ENCODE measurements around the gene GALNT18. TPM values are rescaled to one million over a fixed set of nuclear protein-coding genes. Genes with fewer than 3 reads are reported as not detected.

GALNT18 gene
- total and polyA plus RNA-seq, 2 donors (not counting 3 experiments of a cell fraction or from before 2014, with no cell fraction given) = 0.17 to 0.18 TPM

GRCh38 chr11:11594162-11594561 lies 27.6 kb downstream of the GALNT18 start:
- H4K20me1 ChIP-seq (replicated peaks; ENCODE audit: control insufficient read depth, extremely low read depth, insufficient read depth, low read length) = no peaks in the 10 kb centered on the region
- intact Hi-C loops (cut with micrococcal nuclease) = no loop called here
- DNase-seq (ENCODE audit: low read depth, low spot score) (no peak), FAIRE-seq (no peak)
- no peaks in the 10 kb centered on the region for H3K27me3 ChIP-seq (ENCODE audit: control insufficient read depth in 2 of 2, insufficient read depth in 2 of 2, low read length in 2 of 2)
- BruUV-seq (replicated peaks) = no TSS peak
- TF ChIP-seq CTCF (IDR thresholded peaks at IDR 0.05; ENCODE audit: extremely low read depth in 1 of 2, insufficient read depth in 1 of 2, low read depth in 1 of 2, low read length in 2 of 2) = no peak
- TF ChIP-seq MYC (IDR thresholded peaks at IDR 0.05; ENCODE audit: low read depth, low read length) = no peak
- TF ChIP-seq POLR2A (IDR thresholded peaks at IDR 0.05; ENCODE audit: low read depth, low read length) = no peak
- H3K79me2 ChIP-seq (ENCODE audit: control insufficient read depth, insufficient read depth, low read length) = no peaks in the 10 kb centered on the region
- H3K4me3 ChIP-seq (replicated peaks in 1 of 3; ENCODE audit: insufficient read depth in 1 of 3, low read depth in 1 of 3, low read length in 3 of 3) = no peak overlapping the region
- no peak overlapping the region for H3K9ac ChIP-seq (replicated peaks; ENCODE audit: extremely low read depth, insufficient read depth, low read length)
- no peaks in the 10 kb centered on the region for H3K9me1 ChIP-seq (replicated peaks; ENCODE audit: control insufficient read depth, extremely low read depth, insufficient read depth, low read length)
- no peak overlapping the region for H3K27ac ChIP-seq (ENCODE audit: insufficient read depth, low read depth, low read length)
- dilution Hi-C loops (cut with MboI; ENCODE audit: extremely low pct_ligation_motif_present, low sequenced_read_pairs) = no loop called here
- ChIA-PET CTCF (no interaction called here), POLR2A (no interaction called here)
- no peak overlapping the region for H3K4me2 ChIP-seq (ENCODE audit: insufficient read depth, low read length)
- no peaks in the 10 kb centered on the region for H3K36me3 ChIP-seq (ENCODE audit: control insufficient read depth in 2 of 2, extremely low read depth in 1 of 2, insufficient read depth in 2 of 2, low read length in 2 of 2)
- H2AFZ ChIP-seq (ENCODE audit: low read depth, low read length) = no peak overlapping the region
- no peaks in the 10 kb centered on the region for H3K4me1 ChIP-seq (ENCODE audit: control insufficient read depth, extremely low read depth, insufficient read depth, low read length)
- no peaks in the 10 kb centered on the region for H3K9me3 ChIP-seq (replicated peaks; ENCODE audit: control insufficient read depth, insufficient read depth, low read length)

- Histone ChIP-seq H3K9me1 (replicated peaks; ENCODE audit: control insufficient read depth, extremely low read depth, insufficient read depth, low read length) (no peaks in the 10 kb centered on the region), H3K79me2 (ENCODE audit: control insufficient read depth, insufficient read depth, low read length) (no peaks in the 10 kb centered on the region), H3K9ac (replicated peaks; ENCODE audit: extremely low read depth, insufficient read depth, low read length) (no peak overlapping the region), H4K20me1 (replicated peaks; ENCODE audit: control insufficient read depth, extremely low read depth, insufficient read depth, low read length) (no peaks in the 10 kb centered on the region), H3K27ac (ENCODE audit: insufficient read depth, low read depth, low read length) (no peak overlapping the region), H3K9me3 (replicated peaks; ENCODE audit: control insufficient read depth, insufficient read depth, low read length) (no peaks in the 10 kb centered on the region), H2AFZ (ENCODE audit: low read depth, low read length) (no peak overlapping the region), H3K4me2 (ENCODE audit: insufficient read depth, low read length) (no peak overlapping the region), H3K4me1 (ENCODE audit: control insufficient read depth, extremely low read depth, insufficient read depth, low read length) (no peaks in the 10 kb centered on the region), H3K36me3 (ENCODE audit: control insufficient read depth in 2 of 2, extremely low read depth in 1 of 2, insufficient read depth in 2 of 2, low read length in 2 of 2) (no peaks in the 10 kb centered on the region), H3K27me3 (ENCODE audit: control insufficient read depth in 2 of 2, insufficient read depth in 2 of 2, low read length in 2 of 2) (peaks cover 0 to 2% of the 10 kb centered on the region in 2 experiments), H3K4me3 (replicated peaks in 1 of 3; ENCODE audit: insufficient read depth in 1 of 3, low read depth in 1 of 3, low read length in 3 of 3) (no peak overlapping the region)
- no TSS peak for BruUV-seq (replicated peaks)
- FAIRE-seq = no peak
- intact Hi-C loops (cut with micrococcal nuclease) = no loop called here
- POLR2A ChIA-PET = no interaction called here
- TF ChIP-seq FOS (IDR thresholded peaks at IDR 0.05; ENCODE audit: borderline replicate concordance, insufficient read depth, low read length) = no peak
- TF ChIP-seq POLR2AphosphoS5 (IDR thresholded peaks at IDR 0.05; ENCODE audit: insufficient read depth, low read depth, low read length) = no peak
- no peak for TF ChIP-seq GATA2 (IDR thresholded peaks at IDR 0.05; ENCODE audit: insufficient read depth, insufficient read length, low read depth, low read length)
- TF ChIP-seq MAX (IDR thresholded peaks at IDR 0.05; ENCODE audit: insufficient read depth, insufficient read length) = no peak
- TF ChIP-seq EZH2 (IDR thresholded peaks at IDR 0.05; ENCODE audit: borderline replicate concordance, low read depth, low read length, severe bottlenecking) = no peak
- no peak for TF ChIP-seq CTCF (IDR thresholded peaks at IDR 0.05; ENCODE audit: extremely low read depth in 1 of 2, insufficient read depth in 1 of 2, low read depth in 1 of 2, low read length in 2 of 2)
- TF ChIP-seq JUN (IDR thresholded peaks at IDR 0.05; ENCODE audit: borderline replicate concordance, insufficient read depth, insufficient read length, low read depth) = no peak
- no peak for TF ChIP-seq POLR2A (IDR thresholded peaks at IDR 0.05; ENCODE audit: low read depth, low read length)
- TF ChIP-seq MYC (IDR thresholded peaks at IDR 0.05; ENCODE audit: low read depth, low read length) = no peak
- dilution Hi-C loops (cut with MboI; ENCODE audit: extremely low pct_ligation_motif_present, low sequenced_read_pairs) = no loop called here
- CTCF ChIA-PET = no interaction called here
- peak; percentile 5 for DNase-seq (ENCODE audit: low read depth, low spot score)
Observed at GRCh38 chr11:11592146-11592684, 29.6 kb downstream of the GALNT18 start.

Data from endothelial cell of umbilical vein (primary cell).